HepG2 (cell line): ENCODE measurements around the gene RASGRP2. TPM values are rescaled to one million over a fixed set of nuclear protein-coding genes. Genes with fewer than 3 reads are reported as not detected.
A peak's percentile ranks its signal among the peaks of the same experiment; 100 is the strongest.

ENCODE experiments used
- ATF7 ChIP-seq, 2 experiments: fragments of 450-650 bp in 1 of 2; sonication (generic) in 1 of 2; formaldehyde crosslinking in 1 of 2; IDR thresholded peaks; 2 replicates each; pipeline versions ENCODE4 v1.4.0 to v1.6.1; 2016 to 2020; ENCODE audit warnings: antibody characterized with exemption in 1 of 2, mild to moderate bottlenecking in 1 of 2, missing genetic modification reagents in 1 of 2
- CREM ChIP-seq, 2 experiments: sonication (generic) in 1 of 2; formaldehyde crosslinking in 1 of 2; IDR thresholded peaks; 2 replicates each; pipeline versions ENCODE4 v1.4.0 to v1.6.1; 2016 to 2020; ENCODE audit warnings: antibody characterized with exemption in 1 of 2, mild to moderate bottlenecking in 1 of 2, missing genetic modification reagents in 1 of 2
- E2F5 ChIP-seq: sonication (generic); formaldehyde crosslinking; conservative IDR thresholded peaks from 2 replicates; pipeline ENCODE4 v1.4.0; 2020; ENCODE audit warnings: missing genetic modification reagents
- ELK4 ChIP-seq: sonication (generic); formaldehyde crosslinking; IDR thresholded peaks from 2 replicates; pipeline ENCODE4 v1.9.0; 2021; ENCODE audit warnings: missing genetic modification reagents, borderline replicate concordance
- FOXK2 ChIP-seq: fragments of 450-650 bp; IDR thresholded peaks from 2 replicates; pipeline ENCODE4 v1.6.1; 2016
- HDAC6 ChIP-seq: fragments of 200-600 bp; sonication (generic); IDR thresholded peaks from 2 replicates; pipeline ENCODE4 v1.7.0; 2017; ENCODE audit warnings: mild to moderate bottlenecking, antibody characterized with exemption, low read length, low read depth
- HES4 ChIP-seq: sonication (generic); formaldehyde crosslinking; IDR thresholded peaks from 2 replicates; pipeline ENCODE4 v1.9.0; 2021; ENCODE audit warnings: mild to moderate bottlenecking, missing genetic modification reagents, borderline replicate concordance
- KDM5B ChIP-seq: sonication (generic); formaldehyde crosslinking; IDR thresholded peaks from 2 replicates; pipeline ENCODE4 v1.4.0; 2020; ENCODE audit warnings: missing genetic modification reagents, mild to moderate bottlenecking, borderline replicate concordance
- MAFG ChIP-seq: sonication (generic); formaldehyde crosslinking; IDR thresholded peaks from 2 replicates; pipeline ENCODE4 v1.5.1; 2020; ENCODE audit warnings: mild to moderate bottlenecking, missing genetic modification reagents
- NR2F6 ChIP-seq, 2 experiments: IDR thresholded peaks; 2 replicates each; pipeline ENCODE4 v1.6.1; 2016; ENCODE audit warnings: antibody characterized with exemption in 1 of 2, mild to moderate bottlenecking in 1 of 2
- SIX4 ChIP-seq: sonication (generic); formaldehyde crosslinking; IDR thresholded peaks from 2 replicates; pipeline ENCODE4 v1.4.0; 2020; ENCODE audit warnings: missing genetic modification reagents
- TAF15 ChIP-seq: fragments of 200-400 bp; formaldehyde crosslinking; IDR thresholded peaks from one replicate; pipeline ENCODE4 v1.6.1; 2018; ENCODE audit warnings: mild to moderate bottlenecking, low read depth, low read length; ENCODE audit not compliant: poor library complexity, severe bottlenecking
- TEAD3 ChIP-seq: optimal IDR thresholded peaks from 2 replicates; pipeline ENCODE3; 2016; ENCODE audit warnings: borderline replicate concordance
- ZBTB20 ChIP-seq: sonication (generic); formaldehyde crosslinking; IDR thresholded peaks from 2 replicates; pipeline ENCODE4 v1.8.1; 2023; ENCODE audit warnings: missing genetic modification reagents, low read depth, mild to moderate bottlenecking, borderline replicate concordance
- ZNF260 ChIP-seq: sonication (generic); formaldehyde crosslinking; IDR thresholded peaks from 2 replicates; pipeline ENCODE4 v1.4.0; 2020; ENCODE audit warnings: missing genetic modification reagents, low read depth, mild to moderate bottlenecking, borderline replicate concordance
- ZNF263 ChIP-seq: sonication (generic); formaldehyde crosslinking; IDR thresholded peaks from 2 replicates; pipeline ENCODE4 v1.4.0; 2020; ENCODE audit warnings: missing genetic modification reagents
- ZNF326 ChIP-seq: sonication (generic); formaldehyde crosslinking; IDR thresholded peaks from 2 replicates; pipeline ENCODE4 v1.4.0; 2020; ENCODE audit warnings: missing genetic modification reagents, borderline replicate concordance
- ZNF460 ChIP-seq: sonication (generic); formaldehyde crosslinking; IDR thresholded peaks from 2 replicates; pipeline ENCODE4 v1.5.1; 2020; ENCODE audit warnings: missing genetic modification reagents, mild to moderate bottlenecking, borderline replicate concordance
- ZSCAN25 ChIP-seq: sonication (generic); formaldehyde crosslinking; IDR thresholded peaks from 2 replicates; pipeline ENCODE4 v1.8.0; 2022; ENCODE audit warnings: mild to moderate bottlenecking, missing genetic modification reagents
- polyA plus RNA-seq, 8 experiments: library from polyadenylated mRNA; depleted of rRNA in 3 of 8; stranded (reverse) in 7 of 8; unstranded in 1 of 8; fragments of >200 nt; fragmentation: Illumina TruSeq in 4 of 8; extraction: Trizol in 4 of 8; gene quantifications; 2 replicates each; pipeline versions ENCODE4 v1.2.1 to v1.2.3, GENCODE V29; 2011 to 2016; ENCODE audit warnings: low read depth in 4 of 8, missing spikeins in 1 of 8, mixed read lengths in 1 of 8; ENCODE audit not compliant: insufficient read depth in 1 of 8
- total RNA-seq, 5 experiments: library from RNA; depleted of rRNA; stranded (reverse); fragments of >200 nt; fragmentation: Illumina TruSeq; extraction: Trizol; gene quantifications; 2 replicates each; pipeline ENCODE4 v1.2.3, GENCODE V29; 2016; ENCODE audit warnings: low read depth in 1 of 5
- TF ChIP-seq, protein P1 (sequence below): sonication (generic); formaldehyde crosslinking; IDR thresholded peaks from 2 replicates; pipeline ENCODE4 v1.5.1; 2020; ENCODE audit warnings: mild to moderate bottlenecking, missing genetic modification reagents
- TF ChIP-seq, protein P2 (sequence below): sonication (generic); formaldehyde crosslinking; IDR thresholded peaks from 2 replicates; pipeline ENCODE4 v1.4.0; 2020; ENCODE audit warnings: mild to moderate bottlenecking, missing genetic modification reagents
- TF ChIP-seq, protein P3 (sequence below): sonication (generic); formaldehyde crosslinking; IDR thresholded peaks from 2 replicates; pipeline ENCODE4 v1.5.0; 2020; ENCODE audit warnings: missing genetic modification reagents

Gene RASGRP2
- total and polyA plus RNA-seq, 2 of the 13 experiments (the other 11 are each of a cell fraction or from before 2014, with no cell fraction given) = 0.61 TPM; not detected in 1

DNA sequence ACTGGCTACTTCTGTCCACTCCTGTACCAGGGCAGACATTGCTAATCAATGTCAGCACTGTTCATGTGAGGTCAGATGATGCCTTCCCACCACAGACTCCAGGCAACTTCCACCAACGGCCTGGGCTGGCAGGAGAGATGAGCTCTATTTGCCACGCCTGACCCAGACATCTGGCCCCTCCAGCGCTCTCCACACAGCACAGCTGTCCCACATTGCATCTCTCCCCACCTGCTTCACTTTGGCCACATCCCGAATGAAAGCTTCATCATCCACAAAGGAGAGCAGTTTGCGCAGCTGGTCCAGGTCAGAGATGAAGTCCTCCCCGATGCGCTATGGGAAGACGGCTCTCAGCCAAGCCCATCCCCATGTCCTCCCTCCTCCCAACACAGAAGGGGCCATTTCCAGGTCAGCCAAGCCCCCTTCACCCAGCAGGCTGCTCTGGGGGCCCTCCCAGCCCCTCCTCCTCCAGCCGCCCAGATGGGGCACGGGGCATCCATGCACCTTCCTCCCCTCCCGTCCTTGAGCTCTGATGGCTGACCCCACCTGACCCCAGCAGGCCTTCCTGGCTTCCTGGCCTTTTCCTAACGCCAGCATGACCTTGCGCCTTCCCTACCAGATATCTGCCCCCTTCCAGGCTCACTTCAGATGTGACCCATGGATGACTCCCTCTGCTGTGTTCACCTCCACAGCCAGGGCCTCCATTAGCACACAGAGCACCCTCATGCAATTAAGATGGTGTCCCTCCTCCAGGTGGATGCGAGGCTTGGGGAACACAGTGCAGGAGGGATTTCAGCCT is 8.4 kb upstream of the RASGRP2 start (continued):
- TF ChIP-seq, protein P1, sequence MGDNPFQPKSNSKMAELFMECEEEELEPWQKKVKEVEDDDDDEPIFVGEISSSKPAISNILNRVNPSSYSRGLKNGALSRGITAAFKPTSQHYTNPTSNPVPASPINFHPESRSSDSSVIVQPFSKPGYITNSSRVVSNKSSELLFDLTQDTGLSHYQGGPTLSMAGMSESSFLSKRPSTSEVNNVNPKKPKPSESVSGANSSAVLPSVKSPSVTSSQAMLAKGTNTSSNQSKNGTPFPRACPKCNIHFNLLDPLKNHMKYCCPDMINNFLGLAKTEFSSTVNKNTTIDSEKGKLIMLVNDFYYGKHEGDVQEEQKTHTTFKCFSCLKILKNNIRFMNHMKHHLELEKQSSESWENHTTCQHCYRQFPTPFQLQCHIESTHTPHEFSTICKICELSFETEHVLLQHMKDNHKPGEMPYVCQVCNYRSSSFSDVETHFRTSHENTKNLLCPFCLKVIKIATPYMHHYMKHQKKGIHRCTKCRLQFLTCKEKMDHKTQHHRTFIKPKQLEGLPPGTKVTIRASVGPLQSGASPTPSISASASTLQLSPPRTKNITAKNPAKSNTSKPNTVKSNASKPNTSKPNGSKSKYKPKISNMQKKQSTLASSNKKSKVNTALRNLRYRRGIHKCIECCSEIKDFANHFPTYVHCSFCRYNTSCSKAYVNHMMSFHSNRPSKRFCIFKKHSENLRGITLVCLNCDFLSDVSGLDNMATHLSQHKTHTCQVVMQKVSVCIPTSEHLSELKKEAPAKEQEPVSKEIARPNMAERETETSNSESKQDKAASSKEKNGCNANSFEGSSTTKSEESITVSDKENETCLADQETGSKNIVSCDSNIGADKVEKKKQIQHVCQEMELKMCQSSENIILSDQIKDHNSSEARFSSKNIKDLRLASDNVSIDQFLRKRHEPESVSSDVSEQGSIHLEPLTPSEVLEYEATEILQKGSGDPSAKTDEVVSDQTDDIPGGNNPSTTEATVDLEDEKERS (CRISPR knock-in tag) = no peak
- TF ChIP-seq ZNF460 (CRISPR knock-in tag) = no peak
- TF ChIP-seq CREM (IDR thresholded peaks at IDR 0.05) = no peak
- no peak for TF ChIP-seq CREM (CRISPR knock-in tag; IDR thresholded peaks at IDR 0.05)
- TF ChIP-seq TEAD3 (CRISPR knock-in tag) = no peak
- TF ChIP-seq ZSCAN25 (CRISPR knock-in tag) = no peak
- peak; percentile 76; the same call in 1 of the 2 replicates for TF ChIP-seq ZNF263 (CRISPR knock-in tag)
- TF ChIP-seq, protein P2, sequence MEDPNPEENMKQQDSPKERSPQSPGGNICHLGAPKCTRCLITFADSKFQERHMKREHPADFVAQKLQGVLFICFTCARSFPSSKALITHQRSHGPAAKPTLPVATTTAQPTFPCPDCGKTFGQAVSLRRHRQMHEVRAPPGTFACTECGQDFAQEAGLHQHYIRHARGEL (CRISPR knock-in tag) = no peak
- TF ChIP-seq FOXK2 = no peak
- no peak for TF ChIP-seq ZNF326 (CRISPR knock-in tag)
- no peak for TF ChIP-seq ZNF260 (CRISPR knock-in tag)
- no peak for TF ChIP-seq HES4 (CRISPR knock-in tag)
- TF ChIP-seq E2F5 (CRISPR knock-in tag) = no peak
- TF ChIP-seq NR2F6 (IDR thresholded peaks at IDR 0.05) = peak; percentile 33
- no peak for TF ChIP-seq NR2F6 (CRISPR knock-in tag; IDR thresholded peaks at IDR 0.05)
- no peak for TF ChIP-seq SIX4 (CRISPR knock-in tag)
- no peak for TF ChIP-seq KDM5B (CRISPR knock-in tag)
- TF ChIP-seq ZBTB20 (CRISPR knock-in tag) = no peak
- TF ChIP-seq, protein P3, sequence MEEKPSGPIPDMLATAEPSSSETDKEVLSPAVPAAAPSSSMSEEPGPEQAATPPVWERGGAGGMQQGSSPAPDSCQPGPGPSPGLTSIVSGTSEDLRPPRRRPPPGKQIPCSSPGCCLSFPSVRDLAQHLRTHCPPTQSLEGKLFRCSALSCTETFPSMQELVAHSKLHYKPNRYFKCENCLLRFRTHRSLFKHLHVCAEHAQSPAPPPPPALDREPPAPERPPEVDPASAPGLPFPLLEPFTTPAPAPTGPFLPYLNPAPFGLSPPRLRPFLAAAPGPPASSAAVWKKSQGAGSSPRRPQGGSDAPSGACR (CRISPR knock-in tag) = no peak
- TF ChIP-seq ATF7 (IDR thresholded peaks at IDR 0.05) = no peak
- TF ChIP-seq ATF7 (CRISPR knock-in tag; IDR thresholded peaks at IDR 0.05) = no peak
- TF ChIP-seq MAFG (CRISPR knock-in tag) = no peak
- TF ChIP-seq HDAC6 = no peak
- TF ChIP-seq TAF15 = no peak
- no peak for TF ChIP-seq ELK4 (CRISPR knock-in tag)
